GM18505 (cell line): ENCODE measurements around the gene PISD.

Source experiments
- ATAC-seq: cut with Tn5 transposase; IDR thresholded peaks from one replicate; pipeline ENCODE4 v1.9.1; 2021; ENCODE audit not compliant: unreplicated experiment
- POLR2A ChIP-seq: IDR thresholded peaks from 4 replicates; pipeline ENCODE4 v1.6.1; 2011; ENCODE audit warnings: borderline replicate concordance; ENCODE audit not compliant: insufficient read depth, insufficient read length; ENCODE audit errors: extremely low read depth

Gene PISD

DNA sequence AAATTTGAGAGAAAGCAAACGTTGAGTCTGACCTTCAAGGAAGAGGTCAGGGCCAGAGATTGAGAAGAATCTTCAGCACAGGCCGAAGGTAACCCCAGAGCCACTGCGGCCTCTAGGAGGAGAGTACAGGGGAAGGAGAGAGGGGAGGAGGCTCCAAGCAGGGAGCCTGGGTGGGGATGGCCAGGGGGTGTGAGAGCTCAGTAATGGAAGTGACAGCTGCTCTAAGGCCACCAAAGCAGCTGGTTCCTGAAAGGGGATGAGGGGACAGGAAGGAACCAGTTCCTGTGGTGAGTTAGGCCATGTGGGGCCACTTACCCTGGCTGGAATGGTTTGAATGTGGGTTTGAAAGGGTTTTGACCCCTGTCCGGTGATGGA is 46.1 kb downstream of the PISD start:
- ATAC-seq = no peak
- TF ChIP-seq POLR2A = no peak

DNA sequence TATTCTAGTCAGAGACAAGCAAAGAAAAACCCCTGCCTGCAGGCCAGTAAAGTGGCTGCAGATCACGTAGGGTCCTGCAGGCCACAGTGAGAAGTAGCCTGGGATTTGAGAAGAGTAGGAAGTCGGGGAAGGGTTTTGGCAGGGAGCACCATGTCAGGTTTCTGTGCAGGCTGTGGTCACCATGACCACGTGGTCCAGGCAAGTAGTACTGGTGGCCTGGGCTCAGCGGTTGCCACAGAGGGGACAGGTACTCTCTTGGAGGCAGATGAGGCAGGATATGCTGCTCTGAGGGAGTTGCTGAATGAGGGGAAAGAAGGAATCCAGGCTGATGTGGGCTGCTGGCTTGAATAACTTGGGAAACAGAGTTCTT is 46.5 kb downstream of the PISD start:
- TF ChIP-seq POLR2A = no peak
- ATAC-seq = no peak

GRCh38 chr22:31614781-31615490 is 47.1 kb downstream of the PISD start:
- ATAC-seq = no peak
- TF ChIP-seq POLR2A = no peak

GRCh38 chr22:31613904-31614296 is 48.1 kb downstream of the PISD start:
- no peak for ATAC-seq
- no peak for TF ChIP-seq POLR2A

DNA sequence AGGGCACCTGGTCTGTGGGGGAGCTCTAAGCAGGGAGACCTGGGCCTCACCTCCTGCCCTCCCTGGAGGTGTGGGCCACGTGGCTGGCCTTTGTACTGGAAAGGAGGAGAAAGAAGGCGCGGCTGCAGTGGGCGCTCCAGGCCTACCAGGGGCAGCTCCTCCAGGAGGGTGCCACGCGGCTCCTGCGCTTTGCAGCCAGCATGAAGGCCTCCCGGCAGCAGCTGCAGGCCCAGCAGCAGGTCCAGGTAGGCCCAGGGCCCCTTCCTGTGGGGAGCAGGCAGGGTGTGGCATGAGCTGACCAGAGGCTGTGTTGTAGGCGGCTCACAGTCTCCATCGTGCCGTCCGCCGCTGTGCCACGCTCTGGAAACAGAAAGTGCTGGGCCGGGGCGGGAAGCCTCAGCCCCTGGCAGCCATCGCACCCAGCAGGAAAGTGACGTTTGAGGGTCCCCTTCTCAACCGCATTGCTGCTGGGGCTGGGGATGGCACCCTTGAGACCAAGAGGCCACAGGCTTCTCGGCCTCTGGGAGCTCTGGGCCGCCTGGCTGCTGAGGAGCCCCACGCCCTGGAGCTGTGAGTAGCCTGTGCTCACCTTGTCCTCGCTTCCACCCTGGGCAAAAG is 48.6 kb downstream of the PISD start:
- ATAC-seq = no peak
- no peak for TF ChIP-seq POLR2A

DNA sequence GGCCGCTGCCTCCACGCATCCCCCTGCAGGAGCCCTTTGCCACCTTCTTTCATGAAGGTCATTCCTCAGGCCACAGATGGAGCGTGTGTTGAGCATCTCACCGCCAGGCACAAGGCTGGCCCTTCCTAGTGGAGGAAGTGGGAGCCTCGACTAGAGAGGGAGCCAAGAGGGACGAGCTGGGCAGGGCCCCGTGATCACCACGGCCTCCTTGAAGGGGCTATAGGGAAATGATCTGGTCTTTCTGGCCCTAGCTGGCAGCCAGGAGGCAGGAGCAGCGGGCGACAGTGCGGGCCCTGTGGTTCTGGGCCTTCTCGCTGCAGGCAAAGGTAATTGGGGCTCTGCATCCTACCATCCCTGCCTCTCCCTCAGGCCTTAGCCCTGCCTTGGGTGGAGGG is 49.1 kb downstream of the PISD start:
- no peak for TF ChIP-seq POLR2A
- no peak for ATAC-seq

DNA sequence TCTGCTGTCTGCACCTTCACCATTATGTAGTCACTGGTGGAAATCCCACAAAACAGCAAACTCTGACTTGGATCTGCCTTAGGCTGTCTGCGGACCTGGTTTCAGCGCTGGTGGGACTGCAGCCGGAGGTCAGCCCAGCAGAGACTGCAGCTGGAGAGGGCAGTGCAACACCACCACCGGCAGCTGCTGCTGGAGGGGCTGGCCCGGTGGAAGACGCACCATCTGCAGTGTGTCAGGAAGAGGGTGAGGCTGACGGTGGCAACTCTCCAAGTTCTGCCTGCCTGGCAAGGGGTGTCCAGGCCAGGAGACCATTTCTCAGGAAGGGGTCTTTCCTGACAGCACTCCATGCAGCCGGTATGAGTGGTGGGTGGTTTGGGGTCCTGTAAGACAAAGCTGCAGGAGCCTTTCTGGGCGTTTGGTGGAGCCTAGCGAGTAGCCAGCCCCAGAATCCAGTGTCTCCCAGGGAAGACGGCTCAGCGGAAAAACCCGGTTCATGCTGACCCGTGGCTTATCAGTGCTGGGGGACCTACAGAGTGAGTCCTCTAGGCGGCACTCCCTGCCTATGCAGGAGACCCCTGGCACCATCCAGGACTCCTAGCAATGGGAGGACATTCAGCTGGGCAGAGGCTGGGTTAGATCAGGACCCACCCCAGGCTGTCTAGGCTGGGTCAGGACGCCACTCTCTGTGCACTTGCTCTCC is 50.8 kb downstream of the PISD start:
- no peak for ATAC-seq
- TF ChIP-seq POLR2A = no peak

DNA sequence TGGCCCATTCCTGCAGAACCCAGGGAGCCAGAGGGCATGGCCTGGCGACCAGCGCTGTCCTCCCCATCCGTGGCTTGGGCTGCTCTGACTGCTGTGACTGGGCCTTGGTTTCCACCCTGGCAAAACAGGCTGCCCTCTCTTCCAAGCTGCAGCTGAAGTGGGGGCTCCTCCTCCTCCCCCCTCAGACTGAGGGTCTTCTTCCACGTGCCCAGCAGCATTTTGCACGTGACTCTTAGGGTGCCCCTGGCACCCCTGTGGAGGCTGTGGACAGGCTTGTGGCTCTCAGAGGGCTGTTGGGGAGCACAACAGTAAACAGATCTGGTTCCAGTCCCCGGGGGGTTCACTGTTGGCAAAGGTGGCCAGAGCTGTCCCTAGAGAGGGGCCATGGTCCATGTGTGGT is 51.4 kb downstream of the PISD start:
- no peak for ATAC-seq
- TF ChIP-seq POLR2A = no peak

- ATAC-seq = no peak
- TF ChIP-seq POLR2A = no peak
These were observed 52.3 kb downstream of the PISD start for GRCh38 chr22:31609716-31610115.

DNA sequence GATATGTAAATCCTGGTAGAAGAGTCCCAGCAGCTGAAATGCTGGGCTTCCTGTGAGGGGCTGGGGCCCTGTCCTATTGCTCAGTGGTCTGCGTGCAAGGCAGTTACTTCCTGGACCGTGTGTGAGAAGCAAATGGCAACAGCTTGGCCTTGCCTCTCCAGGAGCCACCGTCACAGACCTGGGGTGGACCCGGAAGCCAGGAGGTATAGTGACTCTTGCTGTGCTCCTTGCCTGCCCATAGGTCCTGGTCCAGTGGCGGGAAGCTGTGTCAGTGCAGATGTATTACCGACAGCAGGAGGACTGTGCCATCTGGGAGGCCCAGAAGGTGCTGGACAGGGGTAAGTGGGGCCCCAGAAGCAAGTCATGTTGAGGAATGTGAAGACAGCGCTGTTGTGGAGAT is 54.3 kb downstream of the PISD start:
- ATAC-seq = no peak
- TF ChIP-seq POLR2A = no peak

DNA sequence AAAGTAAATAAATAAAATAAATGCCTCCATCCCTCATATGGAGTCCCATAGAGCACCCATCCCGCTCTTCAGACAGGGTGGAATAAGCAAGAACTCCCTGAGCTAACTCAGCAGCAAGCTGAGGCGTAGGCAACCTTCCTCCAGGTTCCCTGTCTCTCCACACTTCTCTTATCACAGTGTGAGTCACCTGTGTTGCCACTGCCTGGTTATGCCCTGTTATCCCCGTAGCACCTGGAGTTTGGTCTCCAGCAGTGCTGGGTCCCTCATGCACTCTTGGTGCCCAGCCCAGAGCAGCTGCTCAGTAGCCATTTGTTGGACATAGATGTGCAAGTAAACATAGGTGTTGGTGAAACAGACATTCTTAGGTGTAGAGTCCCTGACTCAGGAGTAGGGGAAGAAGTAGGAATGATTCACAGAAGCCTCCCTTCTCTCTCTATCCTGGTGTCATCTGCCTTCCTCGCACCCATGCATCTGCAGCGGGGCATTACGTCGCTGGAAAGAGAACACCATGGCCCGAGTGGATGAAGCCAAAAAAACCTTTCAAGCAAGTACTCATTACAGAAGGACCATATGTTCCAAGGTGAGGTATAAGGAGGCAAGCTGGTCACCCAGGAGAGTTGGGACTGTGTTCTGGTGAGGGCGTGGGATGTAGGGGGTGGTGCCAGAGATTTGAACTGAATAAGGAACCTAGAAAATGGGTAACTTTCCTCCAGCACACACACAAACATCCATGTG is 56.0 kb downstream of the PISD start:
- ATAC-seq = no peak

GRCh38 chr22:31604746-31605705 is 57.0 kb downstream of the PISD start:
- no peak for TF ChIP-seq POLR2A
- no peak for ATAC-seq

More for the DNA sequence above, 56.0 kb downstream of the PISD start:
- TF ChIP-seq POLR2A = no peak
